Amniotic epithelial cell (primary cell): ENCODE data around the gene TMEM132E.

Experiments used
- DNase-seq: peaks from one replicate; pipeline ENCODE4 v3.0.0-alpha.2; 2010; ENCODE audit warnings: low read depth

TMEM132E gene

DNA sequence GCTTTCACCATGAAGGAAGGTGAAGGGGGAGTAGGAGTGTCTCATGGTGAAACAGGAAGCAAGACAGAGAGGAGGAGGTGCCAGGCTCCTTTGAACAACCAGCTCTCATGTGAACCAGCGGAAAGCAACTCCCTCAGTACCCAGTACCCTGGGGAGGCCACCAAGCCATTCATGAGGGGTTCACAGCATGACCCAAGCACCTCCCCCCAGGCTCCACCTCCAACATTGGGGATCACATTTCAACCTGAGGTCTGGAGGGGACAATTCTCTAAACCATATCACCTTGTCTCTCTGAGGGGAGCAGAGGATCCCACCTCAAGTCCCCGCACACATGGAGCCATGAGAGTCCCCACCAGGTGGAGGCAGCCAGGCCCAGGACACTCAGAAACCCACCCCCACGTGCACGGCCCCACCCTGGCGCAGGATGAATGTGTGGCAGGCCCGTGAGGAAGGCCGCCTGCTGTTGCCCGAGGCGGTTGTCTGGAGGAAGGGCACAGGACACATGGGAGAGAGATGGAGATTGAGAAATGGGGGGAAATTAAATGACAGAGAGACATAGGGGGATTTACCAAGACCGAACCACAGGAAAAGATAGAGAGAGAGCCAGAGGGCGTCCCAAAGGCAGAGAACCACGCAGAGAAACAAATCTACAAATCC lies 85.9 kb downstream of the TMEM132E start:
- DNase-seq: no peak

GRCh38 chr17:34665819-34666763 lies 86.7 kb downstream of the TMEM132E start:
- DNase-seq: no peak

GRCh38 chr17:34667656-34668055 lies 88.3 kb downstream of the TMEM132E start:
- no peak for DNase-seq

DNA sequence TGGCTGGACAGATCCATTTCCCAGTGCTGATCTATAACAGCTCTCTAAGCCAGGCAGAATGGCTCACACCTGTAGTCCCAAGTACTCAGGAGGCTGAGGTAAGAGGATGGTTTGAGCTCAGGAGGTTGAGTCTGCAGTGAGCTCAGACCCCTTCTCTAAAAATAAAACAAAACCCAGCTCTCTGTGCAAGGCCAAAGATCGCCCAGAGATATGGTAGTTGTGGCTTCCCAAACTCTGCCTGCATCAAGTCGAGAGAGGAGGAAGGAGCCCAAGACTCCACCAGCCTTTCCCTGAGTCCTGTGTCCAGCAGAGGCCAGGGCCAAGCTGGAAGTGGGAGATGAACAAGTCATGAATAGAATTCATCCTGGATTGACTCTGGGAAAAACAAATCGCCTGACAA lies 88.8 kb downstream of the TMEM132E start:
- DNase-seq: no peak

DNA sequence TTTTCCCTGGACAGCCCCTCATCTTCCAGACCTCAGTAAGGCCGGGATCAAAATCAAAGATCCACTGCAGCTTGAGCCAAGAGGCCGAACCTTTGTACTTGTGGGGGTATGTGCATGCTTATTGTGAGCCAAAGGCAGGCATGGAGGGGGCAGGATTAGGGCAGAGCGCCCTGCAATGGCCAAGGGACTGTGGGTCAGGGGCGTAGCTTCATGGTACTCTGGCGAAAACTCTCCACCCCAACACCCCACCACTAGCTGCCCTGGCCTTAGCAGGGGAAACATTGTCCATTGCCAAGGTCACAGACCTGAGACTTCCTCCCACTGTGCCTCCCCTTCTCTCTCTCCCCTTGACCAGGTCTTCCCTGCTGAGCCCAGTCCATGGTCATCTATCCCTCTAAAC lies 90.1 kb downstream of the TMEM132E start:
- no peak for DNase-seq

DNA sequence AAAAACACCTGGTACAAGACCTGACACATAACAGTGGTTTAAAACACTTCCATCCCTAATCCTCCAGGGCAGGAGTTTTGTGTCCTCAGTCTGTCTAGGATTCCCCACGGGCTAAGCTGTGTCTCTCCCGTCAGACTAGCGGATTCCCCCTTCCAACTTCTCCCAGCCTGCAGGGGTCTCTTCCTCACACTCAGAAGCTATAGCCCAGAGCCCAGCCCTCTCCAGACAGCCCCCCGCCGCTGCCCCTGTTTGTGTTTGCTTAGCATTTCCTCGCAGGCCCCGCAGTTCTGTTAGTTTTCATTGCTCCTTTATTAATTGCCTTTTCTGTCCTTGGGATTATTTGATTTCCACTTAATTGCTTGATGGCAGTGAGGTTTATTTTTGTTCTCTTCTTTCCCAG lies 91.2 kb downstream of the TMEM132E start:
- no peak for DNase-seq

DNA sequence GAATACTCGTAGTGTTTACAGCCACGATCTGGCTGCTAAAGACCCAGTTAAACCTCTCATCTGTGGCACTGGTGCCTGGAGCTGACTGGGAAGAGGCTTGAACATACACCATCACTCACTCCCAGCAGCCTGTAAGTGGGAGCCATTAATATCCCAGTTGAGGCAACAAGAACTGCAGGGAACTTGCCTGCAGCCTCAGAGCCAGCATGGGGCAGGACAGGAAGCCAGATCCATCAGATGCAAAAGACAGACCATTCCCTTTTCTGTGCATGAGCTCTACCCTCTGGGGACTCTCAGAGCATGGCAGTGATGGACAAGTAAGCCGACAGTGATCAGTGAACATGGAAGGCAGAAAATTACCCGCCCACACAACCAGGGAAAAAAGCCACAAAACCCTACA lies 91.8 kb downstream of the TMEM132E start:
- DNase-seq: no peak

GRCh38 chr17:34672176-34672785 lies 92.9 kb downstream of the TMEM132E start:
- no peak for DNase-seq

- no peak for DNase-seq
Measured at GRCh38 chr17:34673516-34673915, 94.1 kb downstream of the TMEM132E start.

- DNase-seq: no peak
Measured at GRCh38 chr17:34673995-34674890, 94.9 kb downstream of the TMEM132E start.

GRCh38 chr17:34675143-34675542 lies 95.8 kb downstream of the TMEM132E start:
- DNase-seq: no peak

DNA sequence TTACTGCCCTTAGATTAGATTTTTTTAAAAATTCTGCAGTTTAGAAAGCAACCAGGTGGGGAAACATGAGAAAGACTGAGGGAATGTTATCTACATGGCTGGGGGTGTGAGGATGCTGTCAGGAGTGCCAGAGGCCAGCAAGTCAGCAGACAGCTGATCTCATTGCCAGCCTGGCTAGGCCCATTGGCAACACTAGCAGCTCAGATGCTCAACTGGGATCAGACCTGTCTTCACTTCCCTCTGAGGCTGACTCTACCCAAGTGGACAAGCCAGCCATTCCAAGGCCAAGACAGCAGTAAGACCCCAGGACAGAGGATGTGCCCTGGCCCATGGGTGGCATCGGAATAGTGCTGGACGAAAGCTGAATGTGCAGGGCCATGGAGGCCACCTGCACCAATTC lies 96.2 kb downstream of the TMEM132E start:
- no peak for DNase-seq

- DNase-seq: no peak
Measured at GRCh38 chr17:34680151-34680550, 100.8 kb downstream of the TMEM132E start.

DNA sequence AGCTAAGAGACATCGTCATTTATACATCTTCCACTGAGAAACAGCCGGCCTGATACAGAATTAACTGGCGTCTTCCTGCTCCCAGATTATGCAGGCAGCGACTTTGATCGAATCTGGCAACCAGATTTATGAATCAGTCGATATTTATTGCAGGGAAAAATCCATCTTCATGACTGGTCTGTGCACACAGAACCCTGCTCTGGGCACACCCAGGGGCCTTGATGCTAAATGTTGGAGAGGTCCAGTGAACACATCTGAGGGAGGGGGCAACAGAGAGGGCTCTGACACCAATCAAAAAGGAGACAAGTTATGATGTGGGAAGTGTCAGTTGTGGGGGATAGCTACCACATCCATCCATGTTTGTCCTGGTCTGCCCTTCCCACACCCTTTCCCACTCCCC lies 102.9 kb downstream of the TMEM132E start:
- no peak for DNase-seq

DNA sequence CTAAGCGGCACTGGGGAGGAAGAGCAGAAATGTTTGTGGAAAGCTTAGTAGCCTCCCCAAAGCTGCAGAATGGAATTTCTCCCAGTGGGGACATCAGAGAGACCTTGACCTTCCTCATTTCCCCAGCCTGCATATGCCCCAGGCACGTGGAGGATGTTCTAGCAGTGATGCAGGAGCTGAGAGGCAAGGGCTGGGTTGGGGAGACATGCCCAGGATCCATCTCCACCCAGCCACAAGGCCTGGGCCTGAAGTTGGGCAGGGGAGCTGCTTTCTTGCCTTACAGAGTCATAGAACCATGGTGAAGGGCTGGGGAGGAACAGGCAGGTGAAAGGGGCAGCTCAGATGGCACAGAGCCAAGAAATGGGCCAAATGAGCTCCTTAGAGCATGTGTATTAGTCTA lies 104.0 kb downstream of the TMEM132E start:
- no peak for DNase-seq
